NCI-H1092 (cell line): ENCODE measurements around the gene SLC37A4.
A peak's percentile ranks its signal among the peaks of the same experiment; 100 is the strongest.
"Not testable (repeated sequence)": the region's sequence is repeated elsewhere in the genome, so short reads cannot be mapped to it uniquely, and the experiment has no call there.

Source experiments
- DNase-seq: peaks from one replicate; lab custom pipeline; 2025; lab: John Stamatoyannopoulos, UW

The SLC37A4 gene

DNA sequence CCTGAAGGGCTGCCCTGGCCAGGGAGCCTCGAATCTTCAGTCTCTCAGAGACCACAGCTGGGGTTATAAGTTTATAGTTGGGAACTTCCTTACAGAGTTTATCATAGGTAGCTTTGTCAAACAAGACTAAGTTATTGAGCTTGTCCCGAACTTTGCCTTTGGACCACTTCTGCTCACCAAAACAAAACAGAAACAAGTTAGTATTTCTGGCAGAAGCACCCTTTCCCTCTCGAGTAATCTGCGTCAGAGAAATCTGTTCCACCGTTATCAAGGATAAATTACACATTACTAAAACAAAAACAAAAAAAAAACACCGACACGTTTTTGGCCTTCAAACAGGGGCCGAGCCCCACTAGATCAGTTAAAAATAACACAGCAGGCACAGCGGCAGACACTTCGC lies 13.3 kb downstream of the SLC37A4 start:
- not testable (repeated sequence) for DNase-seq

DNA sequence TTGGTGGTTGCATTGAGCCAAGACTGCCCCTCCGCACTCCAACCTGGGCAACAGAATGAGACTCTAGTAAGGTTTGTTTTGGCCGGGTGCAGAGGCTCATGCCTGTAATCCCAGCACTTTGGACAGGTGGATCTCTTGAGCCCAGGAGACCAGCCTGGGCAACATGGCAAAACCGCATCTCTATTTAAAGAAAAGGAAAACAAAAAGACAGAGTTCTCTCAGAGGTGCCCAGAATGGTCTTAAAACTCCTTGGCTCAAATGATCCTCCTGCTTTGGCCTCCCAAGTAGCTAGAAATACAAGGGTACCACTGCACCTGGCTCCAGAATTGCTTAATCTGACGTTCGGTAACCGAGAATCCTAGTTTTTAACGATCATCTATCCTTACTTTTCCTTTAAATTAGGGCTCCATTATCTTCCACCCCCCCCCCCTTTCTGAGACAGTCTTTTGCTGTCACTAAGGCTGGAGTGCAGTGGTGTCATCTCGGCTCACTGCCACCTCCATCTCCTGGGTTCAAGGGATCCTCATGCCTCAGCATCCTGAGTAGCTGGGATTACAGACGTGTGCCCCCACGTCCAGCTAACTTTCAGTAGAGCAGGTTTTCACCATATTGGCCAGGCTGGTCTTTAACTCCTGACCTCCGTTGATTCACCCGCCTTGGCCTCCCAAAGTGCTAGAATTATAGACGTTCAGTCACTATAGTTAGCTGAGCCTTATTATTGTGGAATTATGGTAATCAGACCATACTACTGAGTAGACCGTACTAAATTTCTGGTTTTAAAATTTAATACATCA lies 14.3 kb downstream of the SLC37A4 start:
- DNase-seq = no peak

DNA sequence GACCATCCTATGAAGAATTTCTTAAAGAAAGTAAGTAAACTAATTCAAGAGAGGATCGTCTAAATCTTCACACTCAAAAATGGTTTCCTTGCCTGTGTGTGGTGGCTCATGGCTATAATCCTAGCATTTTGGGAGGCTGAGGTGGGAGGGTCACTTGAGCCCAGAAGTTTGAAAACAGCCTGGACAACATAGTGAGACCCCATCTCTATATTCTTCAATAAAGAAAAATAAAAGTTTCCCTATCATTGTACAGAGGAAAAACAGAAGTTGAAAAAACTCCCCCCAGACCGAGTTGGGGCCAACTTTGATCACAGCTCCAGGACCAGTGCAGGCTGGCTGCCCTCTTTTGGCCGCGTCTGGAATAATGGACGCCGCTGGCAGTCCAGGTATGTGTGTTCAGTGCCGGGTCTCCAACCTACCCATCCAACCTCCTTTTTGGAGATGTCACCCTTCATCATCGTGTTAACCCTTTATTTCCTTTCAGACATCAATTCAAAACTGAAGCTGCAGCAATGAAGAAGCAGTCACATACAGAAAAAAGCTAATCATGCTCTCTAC lies 15.5 kb downstream of the SLC37A4 start:
- DNase-seq = no peak

DNA sequence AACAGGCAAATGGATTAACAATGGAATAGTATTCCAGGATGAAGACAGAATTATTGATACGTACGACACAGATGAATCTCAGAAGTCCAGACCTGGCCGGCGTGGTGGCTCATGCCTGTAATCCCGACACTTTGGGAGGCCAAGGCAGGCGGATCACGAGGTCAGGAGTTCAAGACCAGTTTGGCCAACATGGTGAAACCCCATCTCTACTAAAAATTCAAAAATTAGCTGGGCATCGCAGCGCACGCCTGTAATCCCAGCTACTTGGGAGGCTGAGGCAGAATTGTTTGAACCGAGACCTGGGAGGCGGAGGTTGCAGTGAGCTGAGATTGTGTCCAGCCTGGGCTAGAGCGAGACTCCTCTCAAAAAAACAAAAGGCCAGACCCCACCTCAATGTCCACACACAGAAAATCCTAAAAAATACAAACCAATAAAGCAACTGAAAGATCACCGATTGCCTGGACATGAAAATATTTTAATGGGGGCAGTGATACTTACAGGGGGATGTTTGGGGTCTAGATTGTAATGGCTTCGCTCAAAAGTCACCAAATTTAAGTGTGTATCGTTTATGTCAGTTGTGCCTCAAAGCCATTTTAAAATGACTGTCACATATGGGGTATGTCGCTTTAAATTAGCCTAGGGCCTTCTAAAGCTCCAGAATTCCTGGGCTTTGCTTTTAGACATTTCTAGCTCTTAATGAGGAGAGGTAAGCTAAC lies 16.3 kb downstream of the SLC37A4 start:
- DNase-seq = no peak

DNA sequence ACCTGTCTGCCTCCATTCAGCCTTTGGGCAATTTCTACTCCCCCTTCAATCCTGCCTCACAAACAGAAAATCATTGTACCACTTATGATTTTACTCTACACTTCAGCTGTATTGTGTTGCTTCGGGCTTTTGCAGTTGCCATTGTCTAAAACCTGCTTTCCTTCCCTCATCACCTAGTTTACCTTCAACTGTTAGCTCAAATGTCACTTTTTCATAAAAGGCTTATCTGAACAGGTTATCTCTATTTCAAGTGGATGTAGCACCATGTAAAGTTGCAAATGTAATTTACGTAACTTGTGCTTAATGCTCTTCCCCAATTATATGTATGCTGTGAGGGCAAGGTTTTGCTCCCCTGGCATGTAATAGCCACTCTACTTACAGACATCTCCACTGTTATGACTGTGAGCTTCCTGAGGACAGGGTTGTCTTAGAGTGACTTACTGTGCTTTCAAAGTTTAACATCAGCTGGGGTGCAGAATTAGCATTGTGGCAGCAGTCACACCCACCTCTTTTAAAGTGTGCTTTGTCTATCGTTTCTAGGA lies 18.0 kb downstream of the SLC37A4 start:
- no peak for DNase-seq

DNA sequence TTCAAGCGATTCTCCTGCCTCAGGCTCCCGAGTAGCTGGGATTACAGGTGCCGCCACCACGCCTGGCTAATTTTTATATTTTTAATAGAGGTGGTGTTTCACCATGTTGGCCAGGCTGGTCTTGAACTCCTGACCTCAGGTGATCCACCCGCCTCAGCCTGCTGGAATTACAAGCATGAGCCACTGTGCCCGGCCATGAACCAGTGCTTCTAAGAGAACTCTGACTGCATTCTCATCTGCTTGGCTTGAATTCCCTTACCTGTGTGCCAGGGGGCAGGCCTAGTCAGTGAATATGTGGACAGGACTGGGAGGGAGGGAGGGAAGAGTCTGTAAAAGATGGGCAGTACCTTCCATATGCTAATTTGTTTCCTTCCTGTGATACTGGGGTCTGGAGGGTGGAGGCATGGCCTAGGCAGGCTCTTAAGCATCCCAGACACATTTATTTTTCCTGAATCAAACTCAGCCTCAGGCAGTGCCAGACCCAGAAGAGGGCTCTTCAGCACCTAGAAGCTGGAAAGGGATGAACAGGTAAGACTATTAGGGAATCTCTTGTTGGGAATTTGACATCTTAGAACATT lies 19.1 kb downstream of the SLC37A4 start:
- DNase-seq = no peak

DNA sequence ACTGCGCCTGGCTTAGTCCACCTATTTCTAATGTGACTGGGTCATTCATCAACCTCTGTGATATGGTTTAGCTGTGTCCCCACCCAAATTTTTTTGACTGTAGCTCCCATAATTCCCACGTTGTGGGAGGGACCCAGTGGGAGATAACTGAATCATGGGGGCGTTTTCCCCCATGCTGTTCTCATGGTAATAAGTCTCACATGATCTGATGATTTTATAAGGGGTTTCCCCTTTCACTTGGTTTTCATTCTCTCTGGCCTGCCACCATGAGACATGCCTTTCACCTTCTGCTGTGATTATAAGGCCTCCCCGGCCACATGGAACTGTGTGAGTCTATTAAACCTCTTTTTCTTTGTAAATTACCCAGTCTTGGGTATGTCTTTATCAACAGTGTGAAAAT lies 24.0 kb downstream of the SLC37A4 start:
- DNase-seq = no peak

DNA sequence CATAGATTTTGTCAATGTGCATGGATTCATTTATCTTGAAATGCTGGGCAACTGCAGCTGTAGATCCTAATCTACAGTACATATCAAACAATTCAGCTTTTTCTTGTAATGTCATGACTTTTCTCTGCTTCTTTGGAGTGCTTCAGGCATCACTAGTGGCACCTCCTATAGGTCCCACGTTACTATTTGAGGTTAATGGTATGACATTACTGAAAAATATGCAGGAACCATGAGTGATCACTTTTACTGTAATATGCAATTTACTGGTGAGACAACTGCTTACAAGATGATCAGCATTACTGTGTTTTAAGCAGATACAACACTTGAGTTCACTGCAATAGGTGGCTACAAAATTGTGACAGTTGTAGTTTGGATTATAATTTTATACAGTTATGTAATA lies 29.8 kb downstream of the SLC37A4 start:
- no peak for DNase-seq

DNA sequence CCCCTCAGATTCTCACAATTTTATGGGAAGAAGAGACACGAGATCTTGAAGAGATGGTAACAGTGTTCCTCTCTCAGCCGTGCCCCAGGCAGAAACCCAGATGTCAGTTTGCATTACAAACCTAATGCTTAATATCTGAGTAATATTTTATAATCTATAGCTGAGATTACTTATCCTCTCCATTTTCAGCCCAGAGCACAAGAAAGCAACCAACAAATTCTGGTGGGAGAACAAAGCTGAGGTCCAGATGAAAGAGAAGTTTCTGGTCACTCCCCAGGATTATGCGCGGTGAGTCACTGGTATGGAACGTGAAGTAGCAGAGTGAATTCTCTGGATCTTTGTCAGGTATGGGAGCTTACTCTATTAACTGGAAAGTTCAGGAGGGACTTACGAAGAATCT lies 31.9 kb downstream of the SLC37A4 start:
- DNase-seq = no peak

DNA sequence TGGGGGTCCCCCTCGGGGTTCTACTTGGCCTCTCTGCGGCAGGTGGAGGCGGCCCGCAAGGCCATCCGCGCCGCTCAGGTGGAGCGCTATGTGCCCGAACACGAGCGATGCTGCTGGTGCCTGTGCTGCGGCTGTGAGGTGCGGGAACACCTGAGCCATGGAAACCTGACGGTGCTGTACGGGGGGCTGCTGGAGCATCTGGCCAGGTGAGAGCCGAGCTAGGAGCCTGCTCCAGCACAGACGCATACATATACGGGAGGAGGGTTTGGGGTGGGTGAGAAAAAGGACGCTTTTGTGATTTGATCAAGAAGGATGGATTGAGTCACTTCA lies 32.3 kb downstream of the SLC37A4 start:
- no peak for DNase-seq

DNA sequence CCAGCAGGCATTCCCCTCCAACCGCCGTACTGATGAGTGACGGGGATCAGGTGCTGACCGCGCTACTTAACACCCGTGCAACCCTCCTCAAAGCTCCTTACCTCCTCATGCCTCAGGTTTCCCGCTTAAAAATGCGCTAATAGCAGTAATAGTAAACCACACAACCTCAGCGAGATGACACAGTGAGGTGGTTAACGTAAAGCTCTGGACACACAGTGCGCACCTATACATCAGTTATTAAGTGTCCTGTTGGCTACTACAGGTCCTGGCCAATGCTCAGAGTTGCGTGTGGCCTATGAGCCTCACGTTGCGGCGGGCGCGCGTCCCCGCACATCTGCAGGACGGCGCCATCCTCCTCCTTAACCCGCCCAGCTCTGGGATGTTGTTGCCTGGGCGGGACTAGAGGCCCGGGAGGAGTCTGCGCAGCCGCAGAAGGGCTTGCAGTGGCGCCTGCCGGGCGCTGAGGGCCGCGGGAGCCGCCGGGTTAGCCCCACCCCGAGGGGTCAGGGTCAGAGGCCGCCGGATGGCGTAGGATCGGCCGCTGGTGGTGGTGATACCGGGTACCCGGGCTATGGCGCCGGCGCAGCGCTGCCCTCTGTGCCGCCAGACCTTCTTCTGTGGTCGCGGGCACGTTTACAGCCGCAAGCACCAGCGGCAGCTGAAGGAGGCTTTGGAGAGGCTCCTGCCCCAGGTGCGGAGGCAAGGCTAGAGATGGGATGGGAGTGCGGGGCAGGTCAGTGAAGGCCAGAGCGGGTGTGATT lies 32.9 kb downstream of the SLC37A4 start, which contains the start of gene CENATAC:
Gene CENATAC, plus strand, starts transcription at position 512 of the 761 bp plus-strand sequence. Its CDS starts 60 bp downstream, at position 572.
- peak; percentile 94 for DNase-seq

DNA sequence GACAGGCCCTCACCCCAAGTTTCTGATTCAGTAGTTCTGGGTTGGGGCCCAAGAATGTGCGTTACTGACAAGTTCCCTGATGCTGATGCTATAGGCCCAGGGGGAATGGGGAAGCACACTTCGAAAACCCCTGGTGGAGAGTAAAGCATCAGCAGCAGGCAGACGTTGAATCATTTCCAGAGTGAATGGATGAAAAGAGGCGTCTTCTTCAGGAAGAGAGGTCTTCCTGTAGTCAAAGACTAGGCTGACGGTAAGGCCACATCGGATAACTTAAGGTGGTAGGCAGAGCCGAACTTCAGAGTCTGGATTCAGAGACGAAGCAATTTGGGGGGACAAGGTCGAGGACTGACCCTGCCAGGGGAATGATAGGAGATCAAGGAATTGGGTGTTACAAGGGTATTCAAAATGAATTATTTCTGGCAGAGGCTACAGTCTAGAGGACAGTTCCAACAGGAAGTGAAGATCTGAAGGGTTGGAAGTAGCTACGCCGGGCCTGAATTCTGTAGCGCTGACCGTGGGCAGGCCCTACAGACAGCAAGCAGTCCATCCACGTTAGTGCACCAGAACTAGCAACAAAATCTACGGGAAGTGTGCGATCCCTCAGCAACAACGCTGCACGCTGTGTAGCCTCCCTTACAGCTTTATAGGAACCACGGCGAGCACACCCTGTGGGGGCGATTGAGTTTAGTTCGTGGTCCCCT lies 33.6 kb downstream of the SLC37A4 start:
- no peak for DNase-seq

DNA sequence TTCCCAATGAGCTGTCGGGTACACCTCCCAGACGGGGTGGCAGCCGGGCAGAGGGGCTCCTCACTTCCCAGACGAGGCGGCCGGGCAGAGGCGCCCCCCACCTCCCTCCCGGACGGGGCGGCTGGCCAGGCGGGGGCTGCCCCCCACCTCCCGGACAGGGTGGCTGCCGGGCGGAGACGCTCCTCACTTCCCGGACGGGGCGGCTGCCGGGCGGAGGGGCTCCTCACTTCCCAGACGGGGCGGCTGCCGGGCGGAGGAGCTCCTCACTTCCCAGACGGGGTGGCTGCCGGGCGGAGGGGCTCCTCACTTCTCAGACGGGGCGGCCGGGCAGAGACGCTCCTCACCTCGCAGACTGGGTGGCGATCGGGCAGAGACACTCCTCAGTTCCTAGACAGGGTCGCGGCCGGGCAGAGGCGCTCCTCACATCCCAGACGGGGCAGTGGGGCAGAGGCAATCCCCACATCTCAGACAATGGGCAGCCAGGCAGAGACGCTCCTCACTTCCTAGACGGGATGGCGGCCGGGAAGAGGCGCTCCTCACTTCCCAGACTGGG lies 39.1 kb downstream of the SLC37A4 start:
- DNase-seq = not testable (repeated sequence)

DNA sequence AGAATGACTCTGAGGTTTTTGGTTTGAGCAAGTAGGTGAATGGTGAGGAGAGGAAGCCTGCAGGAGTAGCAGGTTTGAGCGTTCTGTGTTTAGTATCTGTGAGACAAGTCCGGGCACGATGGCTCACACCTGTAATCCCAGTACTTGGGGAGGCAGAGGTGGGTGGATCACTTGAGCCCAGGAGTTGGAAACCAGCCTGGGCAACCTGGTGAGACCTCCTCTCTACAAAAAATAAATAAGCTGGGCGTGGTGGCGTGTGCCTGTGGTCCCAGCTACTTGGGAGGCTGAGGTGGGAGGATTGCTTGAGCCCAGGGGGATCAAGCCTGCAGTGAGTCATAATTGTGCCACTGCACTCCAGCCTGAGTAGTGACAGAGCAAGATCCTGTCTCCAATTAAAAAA lies 42.4 kb downstream of the SLC37A4 start:
- no peak for DNase-seq

DNA sequence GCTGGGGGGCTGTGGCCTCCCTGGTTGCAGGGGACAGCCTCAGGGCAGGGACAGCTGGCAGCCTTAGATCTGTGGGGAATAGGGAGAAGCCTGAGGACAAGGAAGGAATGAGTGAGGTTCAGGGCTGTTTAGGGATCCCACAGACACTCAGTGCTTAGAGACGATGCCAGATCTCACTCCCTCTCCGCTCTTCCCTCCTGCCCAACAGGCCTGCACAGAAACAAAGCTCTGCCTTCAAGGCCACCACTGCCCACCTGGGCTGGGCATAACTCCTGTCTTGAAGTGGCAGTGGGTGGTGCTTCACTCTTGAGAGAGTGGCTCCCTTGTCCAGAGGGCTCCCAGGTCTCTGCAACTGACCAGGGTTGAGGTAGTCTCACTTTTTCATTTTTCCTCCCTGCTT lies 45.9 kb downstream of the SLC37A4 start:
- DNase-seq = no peak

DNA sequence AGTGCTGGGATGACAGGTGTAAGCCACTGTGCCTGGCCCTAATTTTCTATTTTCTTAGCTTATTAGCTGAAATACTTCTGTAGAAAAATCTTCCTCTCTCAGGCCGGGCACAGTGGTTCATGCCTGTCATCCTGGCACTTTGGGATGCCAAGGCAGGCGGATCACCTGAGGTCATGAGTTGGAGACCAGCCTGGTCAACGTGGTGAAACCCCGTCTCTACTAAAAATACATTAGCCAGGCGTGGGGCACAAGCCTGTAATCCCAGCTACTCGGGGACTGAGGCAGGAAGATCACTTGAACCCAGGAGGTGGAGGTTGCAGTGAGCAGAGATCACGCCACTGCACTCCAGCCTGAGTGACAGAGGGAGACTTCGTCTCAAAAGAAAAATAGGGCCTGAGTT lies 46.3 kb downstream of the SLC37A4 start:
- not testable (repeated sequence) for DNase-seq

DNA sequence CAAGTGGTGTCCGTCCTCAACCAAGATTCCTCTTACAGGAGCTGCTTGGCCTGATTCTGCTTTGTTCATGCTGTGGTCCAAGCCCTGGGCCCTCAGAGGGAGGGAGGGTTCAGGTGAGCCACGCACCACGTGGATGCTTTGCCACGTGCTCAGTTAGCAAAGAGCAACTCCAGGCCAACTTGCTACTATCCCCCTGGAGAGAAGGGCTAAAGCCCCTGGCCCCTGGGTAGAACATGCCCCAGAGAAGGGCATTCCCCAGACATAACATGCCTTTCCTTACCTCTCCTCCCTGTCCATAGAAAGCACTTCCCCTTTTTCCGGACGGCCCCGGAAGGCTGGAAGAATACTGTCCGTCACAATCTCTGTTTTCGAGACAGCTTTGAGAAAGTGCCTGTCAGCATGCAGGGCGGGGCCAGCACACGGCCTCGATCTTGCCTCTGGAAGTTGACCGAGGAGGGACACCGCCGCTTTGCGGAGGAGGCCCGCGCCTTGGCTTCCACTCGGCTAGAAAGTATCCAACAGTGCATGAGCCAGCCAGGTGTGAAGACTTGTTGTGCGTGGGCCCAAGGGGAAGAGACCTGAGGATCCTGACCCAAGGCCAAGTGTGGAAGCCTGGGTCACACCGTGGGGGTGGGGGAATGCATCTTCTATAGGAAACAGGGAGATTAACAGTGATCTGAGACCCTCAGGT lies 50.3 kb downstream of the SLC37A4 start:
- no peak for DNase-seq

DNA sequence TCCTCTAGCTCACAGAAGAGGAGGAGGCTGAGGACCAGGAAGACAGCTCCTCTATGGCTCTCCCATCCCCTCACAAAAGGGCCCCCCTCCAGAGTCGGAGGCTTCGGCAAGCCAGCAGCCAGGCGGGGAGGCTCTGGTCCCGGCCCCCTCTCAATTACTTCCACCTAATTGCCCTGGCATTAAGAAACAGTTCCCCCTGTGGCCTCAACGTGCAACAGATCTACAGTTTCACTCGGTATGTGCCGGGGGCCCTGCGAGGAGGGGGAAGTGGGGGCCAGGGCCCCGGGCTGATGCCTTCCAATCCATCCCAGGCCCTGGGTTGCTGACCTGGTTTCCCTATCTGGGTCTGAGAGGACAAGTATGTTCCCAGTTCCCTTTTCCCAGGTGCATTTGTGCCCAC lies 51.2 kb downstream of the SLC37A4 start:
- DNase-seq = no peak

DNA sequence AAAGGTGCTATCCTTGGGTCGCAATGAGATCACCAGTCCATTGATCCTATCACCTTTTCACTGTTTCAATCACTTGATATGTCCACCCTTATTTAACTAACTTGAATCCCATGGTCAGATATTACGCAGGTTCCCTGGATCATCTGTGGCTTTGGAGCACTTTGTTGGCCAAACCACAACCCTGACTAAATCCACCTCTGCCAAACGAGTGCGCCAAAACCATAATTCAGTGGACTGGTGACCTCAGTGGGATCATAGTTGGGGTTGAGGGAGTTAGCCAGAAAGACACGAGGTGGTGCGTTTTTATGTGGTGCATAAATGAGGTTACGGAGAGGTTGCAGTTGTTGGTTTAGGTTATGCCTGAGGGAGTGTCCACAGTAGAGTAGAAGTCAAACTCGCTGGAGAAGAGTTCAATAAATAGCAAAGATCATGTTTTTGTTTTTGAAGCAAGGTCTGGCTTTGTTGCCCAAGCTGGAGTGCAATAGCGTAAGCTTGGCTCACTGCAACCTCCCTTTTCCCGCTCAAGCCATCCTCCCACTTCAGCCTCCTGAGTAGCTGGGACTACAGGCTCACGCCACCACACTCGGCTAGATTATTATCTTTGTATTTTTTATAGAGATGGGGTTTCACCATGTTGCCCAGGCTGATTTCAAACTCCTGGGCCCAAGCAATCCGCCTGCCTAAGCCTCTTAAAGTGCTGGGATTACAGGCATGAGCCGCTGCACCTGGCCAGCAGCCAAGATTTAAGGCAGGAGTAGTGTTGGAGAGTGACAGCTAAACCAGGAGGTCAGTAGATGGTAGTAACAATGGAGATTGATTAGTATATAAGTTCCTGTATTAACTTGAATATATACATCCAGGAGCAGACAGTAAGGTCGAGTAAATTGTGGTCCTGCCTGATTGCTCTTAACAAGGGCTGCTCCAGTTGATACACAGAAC lies 54.6 kb downstream of the SLC37A4 start:
- no peak for DNase-seq
